NB4 (cell line): Measurements from ENCODE around the gene ZNF865.
A peak's percentile ranks its signal among the peaks of the same experiment; 100 is the strongest.

Source experiments
- DNase-seq: peaks from one replicate; pipeline ENCODE4 v3.0.0; 2010; ENCODE audit warnings: low read depth
- H3K4me3 ChIP-seq: one replicate; pipeline ENCODE4 v1.5.1; 2011; ENCODE audit warnings: mild to moderate bottlenecking, low read depth, low read length, moderate library complexity
- MYC ChIP-seq: IDR thresholded peaks from 2 replicates; pipeline ENCODE4 v1.6.1; 2011; ENCODE audit warnings: low read depth, low read length
- POLR2A ChIP-seq: IDR thresholded peaks from 2 replicates; pipeline ENCODE4 v1.6.1; 2011; ENCODE audit warnings: mild to moderate bottlenecking; ENCODE audit not compliant: insufficient read length; ENCODE audit errors: extremely low read depth
- TF ChIP-seq, protein P1 (sequence below): IDR thresholded peaks from one replicate; pipeline ENCODE4 v1.5.1; 2012; ENCODE audit warnings: low read depth, low read length
- TF ChIP-seq, protein P2 (sequence below): IDR thresholded peaks from 2 replicates; pipeline ENCODE4 v1.6.1; 2011; ENCODE audit warnings: low read depth, low read length

Gene ZNF865

DNA sequence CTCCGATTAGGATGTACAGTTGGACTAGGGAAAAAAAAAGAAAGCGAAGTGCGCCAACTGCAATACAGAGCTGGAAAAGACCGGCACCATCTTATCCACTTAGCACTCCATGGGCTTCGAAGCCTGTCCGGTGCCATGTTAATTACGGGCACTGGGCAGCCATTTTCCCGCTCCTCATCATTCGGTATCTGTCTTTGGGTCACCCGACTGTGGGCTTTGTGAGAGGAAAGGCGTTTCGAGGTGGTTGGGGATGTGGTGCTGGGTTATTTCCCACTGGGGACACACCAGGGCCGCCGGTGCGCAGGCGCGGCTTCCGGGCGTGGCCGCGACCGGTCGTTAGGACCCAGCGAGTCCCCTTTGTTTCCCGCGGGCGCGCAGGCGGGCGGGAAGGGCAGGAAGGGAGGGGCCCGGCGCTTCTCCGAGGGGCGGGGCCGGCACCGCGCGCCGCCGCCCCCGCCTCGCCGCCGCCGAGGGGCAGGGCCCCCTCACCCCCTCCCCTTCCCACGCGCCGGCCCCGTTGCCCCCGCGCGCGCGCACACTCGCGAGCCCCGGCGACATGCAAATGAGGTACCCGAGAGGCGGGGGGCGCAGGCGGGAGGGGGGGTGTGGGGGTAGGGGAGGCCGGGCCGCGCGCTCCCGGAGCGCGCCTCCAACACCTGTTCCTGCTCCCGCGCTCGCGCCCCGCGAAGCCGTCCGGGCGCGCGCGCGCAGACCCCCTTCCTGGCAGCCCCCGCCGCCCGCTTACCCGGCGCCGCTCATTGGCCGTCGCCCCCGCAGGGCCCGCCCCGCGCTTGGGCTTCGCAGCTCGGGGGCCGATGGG is 5.4 kb upstream of the ZNF865 start, which contains the start of gene ZNF524:
Gene ZNF524, plus strand, starts transcription at position 447 of the 820 bp plus-strand sequence. CDS start 1,825 bp downstream, outside the sequence.
- peak within 1 kb of the TSS; percentile 67 for H3K4me3 ChIP-seq
- DNase-seq, result peak; percentile 83
- TF ChIP-seq, protein P1, sequence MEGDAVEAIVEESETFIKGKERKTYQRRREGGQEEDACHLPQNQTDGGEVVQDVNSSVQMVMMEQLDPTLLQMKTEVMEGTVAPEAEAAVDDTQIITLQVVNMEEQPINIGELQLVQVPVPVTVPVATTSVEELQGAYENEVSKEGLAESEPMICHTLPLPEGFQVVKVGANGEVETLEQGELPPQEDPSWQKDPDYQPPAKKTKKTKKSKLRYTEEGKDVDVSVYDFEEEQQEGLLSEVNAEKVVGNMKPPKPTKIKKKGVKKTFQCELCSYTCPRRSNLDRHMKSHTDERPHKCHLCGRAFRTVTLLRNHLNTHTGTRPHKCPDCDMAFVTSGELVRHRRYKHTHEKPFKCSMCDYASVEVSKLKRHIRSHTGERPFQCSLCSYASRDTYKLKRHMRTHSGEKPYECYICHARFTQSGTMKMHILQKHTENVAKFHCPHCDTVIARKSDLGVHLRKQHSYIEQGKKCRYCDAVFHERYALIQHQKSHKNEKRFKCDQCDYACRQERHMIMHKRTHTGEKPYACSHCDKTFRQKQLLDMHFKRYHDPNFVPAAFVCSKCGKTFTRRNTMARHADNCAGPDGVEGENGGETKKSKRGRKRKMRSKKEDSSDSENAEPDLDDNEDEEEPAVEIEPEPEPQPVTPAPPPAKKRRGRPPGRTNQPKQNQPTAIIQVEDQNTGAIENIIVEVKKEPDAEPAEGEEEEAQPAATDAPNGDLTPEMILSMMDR, result no peak
- TF ChIP-seq, protein P2, sequence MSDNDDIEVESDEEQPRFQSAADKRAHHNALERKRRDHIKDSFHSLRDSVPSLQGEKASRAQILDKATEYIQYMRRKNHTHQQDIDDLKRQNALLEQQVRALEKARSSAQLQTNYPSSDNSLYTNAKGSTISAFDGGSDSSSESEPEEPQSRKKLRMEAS, result no peak
- no peak for TF ChIP-seq MYC

DNA sequence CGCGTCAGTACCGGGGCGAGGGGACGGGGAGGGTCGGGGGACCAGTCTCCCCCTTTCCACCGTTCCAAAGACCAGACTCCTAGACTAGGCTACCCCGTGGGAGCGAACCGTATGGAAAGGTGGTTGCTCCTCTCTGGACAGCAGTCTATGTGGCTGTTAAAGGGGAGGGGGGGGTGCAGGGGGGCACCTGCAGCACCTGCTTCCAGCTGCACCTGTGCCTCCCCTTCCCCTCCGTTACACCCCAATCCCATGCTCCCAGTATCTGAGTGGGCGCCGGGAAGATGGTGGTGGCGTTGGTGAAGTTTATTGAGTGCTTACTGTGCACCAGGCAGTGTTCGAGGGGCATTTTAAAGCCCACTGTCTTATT is 4.8 kb upstream of the ZNF865 start:
- TF ChIP-seq MYC, result no peak
- no peak for TF ChIP-seq POLR2A
- TF ChIP-seq, protein P2, result no peak
- TF ChIP-seq, protein P1, result no peak
- peak overlapping the region; percentile 65 for H3K4me3 ChIP-seq
- DNase-seq, result no peak

- DNase-seq, result no peak
- peak overlapping the region; percentile 65 for H3K4me3 ChIP-seq
- TF ChIP-seq, protein P1, result no peak
- no peak for TF ChIP-seq MYC
- TF ChIP-seq POLR2A, result no peak
- TF ChIP-seq, protein P2, result no peak
Observed at GRCh38 chr19:55601084-55601483, 4.4 kb upstream of the ZNF865 start.

GRCh38 chr19:55602104-55603001 is 3.1 kb upstream of the ZNF865 start:
- TF ChIP-seq, protein P1, result no peak
- TF ChIP-seq POLR2A (no peak), MYC (no peak)
- TF ChIP-seq, protein P2, result no peak
- H3K4me3 ChIP-seq, result no peak overlapping the region
- no peak for DNase-seq

DNA sequence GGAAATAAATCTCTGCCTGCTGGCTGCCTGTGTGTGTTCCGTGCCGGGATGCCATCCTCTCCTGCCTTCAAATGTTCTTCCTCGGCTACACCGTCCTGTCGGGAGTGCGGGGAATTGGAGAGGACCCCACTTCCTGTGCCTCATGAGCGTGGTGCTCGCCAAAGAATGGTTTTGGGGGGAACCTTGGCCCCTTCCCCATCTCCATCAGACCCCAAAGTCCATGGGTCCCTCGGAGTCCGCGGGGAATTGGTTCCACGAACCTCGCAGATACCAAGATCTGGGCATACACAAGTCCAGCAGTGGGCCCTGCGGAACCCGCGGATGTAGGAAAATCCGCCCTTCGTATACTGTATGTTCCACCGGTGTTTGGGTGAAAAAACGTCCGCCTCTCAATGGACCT is 2.3 kb upstream of the ZNF865 start:
- no peak overlapping the region for H3K4me3 ChIP-seq
- no peak for DNase-seq
- TF ChIP-seq, protein P1, result no peak
- TF ChIP-seq, protein P2, result no peak
- no peak for TF ChIP-seq POLR2A
- no peak for TF ChIP-seq MYC
